WTC11 (cell line): Measurements from ENCODE around the gene REC8. TPM values are rescaled to one million over a fixed set of nuclear protein-coding genes. Genes with fewer than 3 reads are reported as not detected.
A peak's percentile ranks its signal among the peaks of the same experiment; 100 is the strongest.

Source experiments
- ATAC-seq: fragments of 200-7000 bp; cut with Tn5 transposase; 2 replicates; pipeline ENCODE4 v1.10.0; 2021; ENCODE audit warnings: mild to moderate bottlenecking, moderate library complexity
- CTCF ChIA-PET: fragments of 300-600 bp; sonication (Branson Sonifier 250); formaldehyde crosslinking; loops from one replicate; lab custom pipeline; 2021; ENCODE audit warnings: antibody characterized with exemption; lab: Charles Lee
- POLR2A ChIA-PET: fragments of 350-600 bp; sonication (Branson Sonifier 250); formaldehyde crosslinking; loops from one replicate; lab custom pipeline; 2021; ENCODE audit warnings: antibody characterized with exemption; lab: Charles Lee
- DNase-seq: peaks from one replicate; pipeline ENCODE4 v3.0.0; 2021; ENCODE audit warnings: low spot score
- H3K27ac Mint-ChIP-seq: 2 replicates; pipeline ENCODE4 v1.8.0; 2021; ENCODE audit warnings: mixed read lengths
- H3K27me3 Mint-ChIP-seq: 2 replicates; pipeline ENCODE4 v1.8.0; 2021; ENCODE audit warnings: low read depth, mild to moderate bottlenecking, moderate library complexity, mixed read lengths
- H3K36me3 Mint-ChIP-seq: 2 replicates; pipeline ENCODE4 v1.8.0; 2021; ENCODE audit warnings: mixed read lengths
- H3K4me1 Mint-ChIP-seq: 2 replicates; pipeline ENCODE4 v1.8.0; 2022; ENCODE audit warnings: mixed read lengths
- H3K4me3 Mint-ChIP-seq: 2 replicates; pipeline ENCODE4 v1.8.0; 2021; ENCODE audit warnings: mild to moderate bottlenecking, moderate library complexity, mixed read lengths
- H3K9me3 Mint-ChIP-seq: 2 replicates; pipeline ENCODE4 v1.8.0; 2021; ENCODE audit warnings: mixed read lengths
- ARID4B ChIP-seq: sonication (generic); formaldehyde crosslinking; IDR thresholded peaks from 2 replicates; pipeline ENCODE4 v1.8.0; 2023; ENCODE audit warnings: missing genetic modification reagents, mild to moderate bottlenecking, borderline replicate concordance
- CREM ChIP-seq: sonication (generic); formaldehyde crosslinking; IDR thresholded peaks from 2 replicates; pipeline ENCODE4 v1.8.1; 2022; ENCODE audit warnings: mild to moderate bottlenecking, missing genetic modification reagents, moderate library complexity
- E2F1 ChIP-seq: sonication (generic); formaldehyde crosslinking; IDR thresholded peaks from 2 replicates; pipeline ENCODE4 v1.8.0; 2022; ENCODE audit warnings: mild to moderate bottlenecking, missing genetic modification reagents
- HMGA2 ChIP-seq: fragments of 250-450 bp; sonication (Bioruptor Pico); IDR thresholded peaks from 2 replicates; pipeline ENCODE4 v1.4.0; 2021; ENCODE audit warnings: mild to moderate bottlenecking, moderate library complexity
- IRF2 ChIP-seq: sonication (generic); formaldehyde crosslinking; IDR thresholded peaks from 2 replicates; pipeline ENCODE4 v1.8.0; 2022; ENCODE audit warnings: low read depth, missing genetic modification reagents, borderline replicate concordance
- NFATC4 ChIP-seq: fragments of 250-450 bp; sonication (Bioruptor Pico); IDR thresholded peaks from 2 replicates; pipeline ENCODE4 v1.9.0; 2021; ENCODE audit warnings: mild to moderate bottlenecking
- NR3C1 ChIP-seq: sonication (generic); formaldehyde crosslinking; conservative IDR thresholded peaks from 2 replicates; pipeline ENCODE4 v1.8.1; 2023; ENCODE audit warnings: low read depth, mild to moderate bottlenecking, missing genetic modification reagents
- PRDM15 ChIP-seq: sonication (generic); formaldehyde crosslinking; IDR thresholded peaks from 2 replicates; pipeline ENCODE4 v1.8.0; 2022; ENCODE audit warnings: missing genetic modification reagents
- SOX15 ChIP-seq: fragments of 250-450 bp; sonication (Bioruptor Pico); IDR thresholded peaks from 2 replicates; pipeline ENCODE4 v1.9.0; 2021; ENCODE audit warnings: mild to moderate bottlenecking
- STAT6 ChIP-seq: sonication (generic); formaldehyde crosslinking; conservative IDR thresholded peaks from 2 replicates; pipeline ENCODE4 v1.8.1; 2023; ENCODE audit warnings: mild to moderate bottlenecking, low read depth, missing genetic modification reagents, moderate library complexity
- USF1 ChIP-seq: sonication (generic); formaldehyde crosslinking; IDR thresholded peaks from 2 replicates; pipeline ENCODE4 v1.8.0; 2022; ENCODE audit warnings: mild to moderate bottlenecking, missing genetic modification reagents
- ZBTB21 ChIP-seq: sonication (generic); formaldehyde crosslinking; IDR thresholded peaks from 2 replicates; pipeline ENCODE4 v1.8.1; 2023; ENCODE audit warnings: mild to moderate bottlenecking, missing genetic modification reagents, borderline replicate concordance
- ZNF121 ChIP-seq: sonication (generic); formaldehyde crosslinking; IDR thresholded peaks from 2 replicates; pipeline ENCODE4 v1.8.0; 2023; ENCODE audit warnings: missing genetic modification reagents
- ZNF232 ChIP-seq: sonication (generic); formaldehyde crosslinking; IDR thresholded peaks from 2 replicates; pipeline ENCODE4 v1.8.0; 2022; ENCODE audit warnings: mild to moderate bottlenecking, missing genetic modification reagents
- total RNA-seq: library from RNA; stranded (reverse); gene quantifications from 3 replicates; pipeline ENCODE4 v1.2.3, GENCODE V29; 2021
- TF ChIP-seq, protein P1 (sequence below): sonication (generic); formaldehyde crosslinking; IDR thresholded peaks from 2 replicates; pipeline ENCODE4 v1.8.1; 2022; ENCODE audit warnings: low read depth, missing genetic modification reagents, borderline replicate concordance
- TF ChIP-seq, protein P2 (sequence below): sonication (generic); formaldehyde crosslinking; IDR thresholded peaks from 2 replicates; pipeline ENCODE4 v1.8.1; 2022; ENCODE audit warnings: mild to moderate bottlenecking, missing genetic modification reagents, moderate library complexity, borderline replicate concordance

The REC8 gene
- total RNA-seq, 1 experiment from 2014 or later, result 32.2 TPM

DNA sequence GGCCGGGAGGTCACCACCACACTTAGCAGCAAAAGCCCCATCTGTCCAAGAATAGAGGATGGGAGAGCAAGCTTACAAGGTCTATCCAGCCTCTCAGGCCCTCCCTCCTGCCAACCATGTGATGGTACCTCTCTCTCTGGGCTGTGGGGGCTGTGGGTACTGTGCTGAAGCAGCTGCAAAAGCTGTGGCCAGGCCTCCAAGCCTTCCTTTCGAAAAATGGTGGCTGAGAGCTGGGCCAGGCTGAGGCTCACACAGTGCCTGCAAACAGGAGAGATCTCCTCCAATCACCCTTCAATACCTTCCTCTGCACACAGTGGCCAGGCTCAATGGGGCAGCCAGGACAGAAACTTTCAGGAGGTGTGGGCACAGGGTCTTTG, 15.6 kb downstream of the REC8 start (continued):
- TF ChIP-seq ARID4B (no peak), SOX15 (CRISPR knock-in tag) (no peak), ZNF121 (CRISPR knock-in tag) (no peak), NR3C1 (CRISPR knock-in tag) (no peak), STAT6 (CRISPR knock-in tag) (no peak), HMGA2 (CRISPR knock-in tag) (no peak), E2F1 (no peak), IRF2 (CRISPR knock-in tag) (no peak), USF1 (CRISPR knock-in tag) (no peak)
- TF ChIP-seq, protein P1, sequence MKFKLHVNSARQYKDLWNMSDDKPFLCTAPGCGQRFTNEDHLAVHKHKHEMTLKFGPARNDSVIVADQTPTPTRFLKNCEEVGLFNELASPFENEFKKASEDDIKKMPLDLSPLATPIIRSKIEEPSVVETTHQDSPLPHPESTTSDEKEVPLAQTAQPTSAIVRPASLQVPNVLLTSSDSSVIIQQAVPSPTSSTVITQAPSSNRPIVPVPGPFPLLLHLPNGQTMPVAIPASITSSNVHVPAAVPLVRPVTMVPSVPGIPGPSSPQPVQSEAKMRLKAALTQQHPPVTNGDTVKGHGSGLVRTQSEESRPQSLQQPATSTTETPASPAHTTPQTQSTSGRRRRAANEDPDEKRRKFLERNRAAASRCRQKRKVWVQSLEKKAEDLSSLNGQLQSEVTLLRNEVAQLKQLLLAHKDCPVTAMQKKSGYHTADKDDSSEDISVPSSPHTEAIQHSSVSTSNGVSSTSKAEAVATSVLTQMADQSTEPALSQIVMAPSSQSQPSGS, result no peak

DNA sequence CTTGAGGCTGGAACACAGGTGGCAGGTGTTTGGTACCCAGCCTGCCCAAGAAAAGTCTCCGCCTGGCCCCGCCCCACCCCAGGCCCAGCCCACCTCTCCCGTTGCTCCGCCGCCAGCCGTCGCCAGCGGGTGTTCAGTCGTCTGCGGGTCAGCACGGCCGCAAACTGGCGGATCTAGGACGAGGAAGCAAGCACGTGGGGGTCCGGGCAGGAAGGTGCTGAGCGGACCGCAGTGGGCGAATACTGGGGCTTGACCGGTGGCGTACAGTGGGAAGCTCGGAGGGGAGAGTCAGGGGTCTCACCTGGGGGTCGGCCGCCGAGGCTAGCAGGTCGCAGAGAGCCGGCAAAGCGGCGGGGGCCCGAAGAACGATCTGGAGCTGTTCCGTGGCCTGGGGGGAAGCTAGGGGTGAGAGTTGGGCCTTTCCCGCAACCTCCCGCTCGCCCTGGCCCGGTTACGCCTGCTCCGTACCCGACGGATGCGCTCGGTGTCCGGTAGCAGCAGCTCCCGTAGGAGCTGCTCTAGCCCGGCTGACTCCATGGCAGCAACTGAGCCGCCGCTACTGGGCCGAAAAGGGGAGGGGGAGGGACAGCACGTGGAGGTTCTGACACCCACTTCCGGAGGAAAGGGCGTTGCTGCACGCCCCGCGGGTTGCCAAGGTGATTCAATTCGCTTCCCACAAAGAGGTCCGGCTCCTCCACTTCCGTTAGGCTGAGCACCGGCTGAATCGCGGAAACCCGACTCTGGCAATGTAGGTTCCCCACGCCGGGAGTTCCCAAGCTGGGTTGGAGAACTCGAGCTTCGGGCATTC, 16.6 kb downstream of the REC8 start, which contains the start of gene IPO4:
TSS of gene IPO4 (minus strand) at position 566 of the 808 bp plus-strand sequence. CDS start at position 537, 29 bp downstream.
- ChIA-PET CTCF (interaction anchor here (0.5 to 3.3 kb wide), 12 partner anchors 17 to 243 kb away, joined by 3 to 24 read pairs (median 4); partner anchors contain the start of genes CHMP4A, DCAF11, IRF9 and MDP1), POLR2A (interaction anchor here (0.6 to 1.7 kb wide), 7 partner anchors 20 to 668 kb away, joined by 3 to 11 read pairs (median 7); partner anchors contain the start of genes CHMP4A, DCAF11, IRF9 and MDP1)
- Mint-ChIP-seq H3K36me3 (peaks cover 33% of the 10 kb centered on the region), H3K4me1 (peaks cover 16% of the 10 kb centered on the region), H3K4me3 (peak within 1 kb of the TSS; percentile 89), H3K27ac (peak within 1 kb of the TSS; percentile 76; the same call in 1 of the 2 replicates), H3K9me3 (no peaks in the 10 kb centered on the region), H3K27me3 (no peaks in the 10 kb centered on the region)
- ATAC-seq, result peak; percentile 88
- DNase-seq, result peak; percentile 97
- peak; percentile 63; the same call in 1 of the 2 replicates for TF ChIP-seq ZNF232 (CRISPR knock-in tag)
- TF ChIP-seq, protein P2, sequence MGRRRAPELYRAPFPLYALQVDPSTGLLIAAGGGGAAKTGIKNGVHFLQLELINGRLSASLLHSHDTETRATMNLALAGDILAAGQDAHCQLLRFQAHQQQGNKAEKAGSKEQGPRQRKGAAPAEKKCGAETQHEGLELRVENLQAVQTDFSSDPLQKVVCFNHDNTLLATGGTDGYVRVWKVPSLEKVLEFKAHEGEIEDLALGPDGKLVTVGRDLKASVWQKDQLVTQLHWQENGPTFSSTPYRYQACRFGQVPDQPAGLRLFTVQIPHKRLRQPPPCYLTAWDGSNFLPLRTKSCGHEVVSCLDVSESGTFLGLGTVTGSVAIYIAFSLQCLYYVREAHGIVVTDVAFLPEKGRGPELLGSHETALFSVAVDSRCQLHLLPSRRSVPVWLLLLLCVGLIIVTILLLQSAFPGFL (CRISPR knock-in tag), result peak; percentile 88; the same call in 1 of the 2 replicates
- TF ChIP-seq PRDM15, result no peak
- peak; percentile 82 for TF ChIP-seq ZBTB21 (CRISPR knock-in tag)
- TF ChIP-seq SOX15 (CRISPR knock-in tag), result no peak
- no peak for TF ChIP-seq NFATC4
- peak; percentile 71 for TF ChIP-seq CREM (CRISPR knock-in tag)
